Activated naive CD8-positive, alpha-beta T cell treated with anti-CD3 and anti-CD28 coated beads, Interleukin-2, amount 50 U/mL, for 16 hours (primary cell): ENCODE measurements around the gene GPR39.
"Not testable (repeated sequence)": the region's sequence is repeated elsewhere in the genome, so short reads cannot be mapped to it uniquely, and the experiment has no call there.

Source experiments
- DNase-seq: peaks from one replicate; pipeline ENCODE4 v3.0.0-alpha.2; 2020; ENCODE audit warnings: low read depth, low spot score

Gene GPR39

GRCh38 chr2:132489150-132489549, 72.5 kb downstream of the GPR39 start:
- DNase-seq = no peak

GRCh38 chr2:132495881-132496280, 79.3 kb downstream of the GPR39 start:
- no peak for DNase-seq

DNA sequence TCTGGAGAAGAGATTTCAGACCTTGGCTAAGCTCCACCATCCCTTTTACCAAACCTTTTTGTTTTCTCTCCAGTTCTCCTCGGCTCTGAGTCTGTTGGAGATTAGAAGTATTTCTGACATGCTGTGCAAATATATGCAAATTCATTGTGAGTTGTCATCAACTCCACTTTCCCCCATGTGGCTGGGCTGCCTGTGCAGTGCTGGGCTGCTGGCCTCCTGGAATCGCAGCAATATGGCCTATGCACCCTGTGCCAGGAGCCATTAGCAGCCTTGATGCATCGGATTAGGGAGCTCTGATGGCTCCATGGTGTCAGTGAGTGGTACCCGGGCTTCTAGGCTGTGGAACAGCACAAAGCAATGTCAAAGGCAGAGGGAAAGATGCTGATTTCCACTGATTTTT, 80.0 kb downstream of the GPR39 start:
- no peak for DNase-seq

DNA sequence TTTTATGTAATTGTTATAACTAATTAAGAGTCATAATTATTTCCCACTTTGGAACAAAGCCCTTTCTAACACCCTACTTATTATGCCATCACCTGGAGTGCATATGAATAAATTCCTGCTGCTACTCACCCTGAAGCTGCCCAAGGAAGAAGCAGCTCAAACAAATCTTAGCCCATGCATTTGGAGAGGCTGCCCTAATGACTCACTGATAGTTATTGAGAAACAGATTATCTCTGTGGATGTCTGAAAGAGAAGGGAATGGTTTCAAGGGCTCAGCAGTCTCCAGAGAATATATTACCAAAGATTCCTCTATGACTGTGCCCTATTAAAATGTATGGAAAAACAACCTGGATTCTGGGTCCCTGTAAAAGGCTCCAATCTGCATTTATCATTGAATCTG, 81.0 kb downstream of the GPR39 start:
- DNase-seq = no peak

DNA sequence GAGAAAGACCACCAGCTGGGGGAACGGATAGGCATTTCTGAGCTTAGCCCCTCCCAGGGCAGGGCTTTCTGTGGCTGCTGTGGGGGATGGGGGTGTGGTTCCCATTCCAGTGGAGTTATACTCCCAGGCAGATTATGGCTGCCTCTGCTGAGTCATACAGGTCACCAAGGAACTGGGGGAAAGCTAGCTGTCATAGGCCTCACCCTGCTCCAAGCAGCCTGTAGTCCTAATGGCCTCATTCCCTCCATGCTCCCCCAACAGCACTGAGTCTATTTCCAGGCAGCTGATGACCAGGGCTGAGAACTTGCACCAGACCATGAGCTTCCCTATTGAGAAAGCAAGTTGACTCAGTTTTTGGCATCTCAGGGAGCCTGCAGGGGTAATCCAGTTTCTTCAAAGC, 87.1 kb downstream of the GPR39 start:
- DNase-seq = no peak

- no peak for DNase-seq
These were observed 98.4 kb downstream of the GPR39 start for GRCh38 chr2:132515010-132515409.

DNA sequence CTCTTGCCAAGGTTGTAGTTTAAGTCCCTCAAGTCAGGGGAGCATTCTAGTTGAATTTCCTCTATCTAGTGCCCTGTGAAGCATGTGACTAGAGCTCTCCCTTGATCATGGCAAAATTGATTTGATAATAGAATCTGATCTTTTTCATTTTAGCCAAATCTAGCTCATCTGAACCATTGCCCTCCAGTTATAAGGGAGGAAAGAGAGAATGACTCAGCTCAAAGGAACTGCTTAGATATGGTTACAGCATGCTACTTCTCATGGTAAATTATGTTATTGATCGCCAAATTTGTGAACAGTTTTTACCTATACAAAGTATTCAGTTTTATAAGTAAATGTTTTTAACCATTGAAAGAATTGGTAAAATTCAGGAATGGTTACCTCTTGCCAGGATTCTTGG, 100.8 kb downstream of the GPR39 start:
- DNase-seq = no peak

GRCh38 chr2:132518302-132518701, 101.7 kb downstream of the GPR39 start:
- no peak for DNase-seq

DNA sequence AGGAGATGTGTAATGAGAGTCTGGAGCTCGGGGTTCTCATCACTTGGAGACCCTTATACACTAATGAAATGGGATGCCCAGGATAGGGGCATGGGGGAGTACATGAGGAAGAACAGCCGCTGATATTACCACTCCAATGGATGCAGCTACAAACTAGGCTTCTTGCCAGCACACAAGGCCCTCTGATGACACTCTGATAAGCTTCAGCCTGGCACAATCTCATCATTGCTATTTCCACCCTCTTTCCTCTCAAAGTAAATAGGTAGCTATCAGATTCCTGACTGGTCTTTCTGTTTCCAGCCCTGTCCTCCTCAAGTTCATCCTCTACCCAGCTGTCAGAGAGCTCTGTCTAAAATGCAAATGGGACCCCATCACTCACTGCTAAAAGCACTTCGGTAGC, 103.0 kb downstream of the GPR39 start:
- DNase-seq = no peak

- no peak for DNase-seq
These were observed 104.7 kb downstream of the GPR39 start for GRCh38 chr2:132521341-132521740.

DNA sequence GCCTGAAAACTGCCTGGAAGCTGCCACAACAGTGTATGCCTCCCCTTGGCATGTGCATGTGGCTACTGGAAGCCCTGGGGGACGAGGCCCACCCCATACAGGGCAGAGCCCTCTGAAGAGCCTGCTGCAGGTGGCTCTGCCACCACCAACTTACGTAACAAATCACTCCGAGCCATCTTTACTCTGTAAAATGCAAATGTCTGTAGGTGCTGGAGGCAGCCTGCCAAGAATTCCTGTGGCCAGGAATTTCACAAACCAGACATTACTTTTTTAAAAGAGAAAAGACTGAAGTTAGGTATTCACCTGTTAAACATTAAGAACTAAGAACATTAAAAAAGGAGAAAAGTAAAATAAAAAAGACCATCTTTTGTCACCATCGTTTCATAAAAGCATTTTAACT, 106.3 kb downstream of the GPR39 start:
- no peak for DNase-seq

DNA sequence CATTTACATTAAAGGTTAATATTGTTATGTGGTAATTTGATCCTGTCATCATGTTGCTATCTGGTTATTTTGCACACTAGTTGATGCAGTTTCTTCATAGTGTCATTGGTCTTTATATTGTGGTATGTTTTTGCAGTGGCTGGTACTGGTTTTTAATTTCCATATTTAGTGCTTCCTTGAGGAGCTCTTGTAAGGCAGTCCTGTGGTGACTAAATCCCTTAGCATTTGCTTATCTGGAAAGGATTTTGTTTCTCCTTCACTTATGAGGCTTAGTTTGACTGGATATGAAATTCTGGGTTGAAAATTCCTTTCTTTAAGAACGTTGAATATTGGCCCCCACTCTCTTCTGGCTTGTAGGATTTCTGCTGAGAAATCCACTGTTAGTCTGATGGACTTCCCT, 120.5 kb downstream of the GPR39 start:
- DNase-seq = not testable (repeated sequence)

- DNase-seq = no peak
These were observed 121.8 kb downstream of the GPR39 start for GRCh38 chr2:132538331-132538855.

- no peak for DNase-seq
These were observed 123.6 kb downstream of the GPR39 start for GRCh38 chr2:132540166-132540565.

- DNase-seq = no peak
These were observed 126.5 kb downstream of the GPR39 start for GRCh38 chr2:132542953-132543569.

GRCh38 chr2:132544006-132544630, 127.5 kb downstream of the GPR39 start:
- DNase-seq = no peak

GRCh38 chr2:132547090-132547687, 130.6 kb downstream of the GPR39 start:
- no peak for DNase-seq

DNA sequence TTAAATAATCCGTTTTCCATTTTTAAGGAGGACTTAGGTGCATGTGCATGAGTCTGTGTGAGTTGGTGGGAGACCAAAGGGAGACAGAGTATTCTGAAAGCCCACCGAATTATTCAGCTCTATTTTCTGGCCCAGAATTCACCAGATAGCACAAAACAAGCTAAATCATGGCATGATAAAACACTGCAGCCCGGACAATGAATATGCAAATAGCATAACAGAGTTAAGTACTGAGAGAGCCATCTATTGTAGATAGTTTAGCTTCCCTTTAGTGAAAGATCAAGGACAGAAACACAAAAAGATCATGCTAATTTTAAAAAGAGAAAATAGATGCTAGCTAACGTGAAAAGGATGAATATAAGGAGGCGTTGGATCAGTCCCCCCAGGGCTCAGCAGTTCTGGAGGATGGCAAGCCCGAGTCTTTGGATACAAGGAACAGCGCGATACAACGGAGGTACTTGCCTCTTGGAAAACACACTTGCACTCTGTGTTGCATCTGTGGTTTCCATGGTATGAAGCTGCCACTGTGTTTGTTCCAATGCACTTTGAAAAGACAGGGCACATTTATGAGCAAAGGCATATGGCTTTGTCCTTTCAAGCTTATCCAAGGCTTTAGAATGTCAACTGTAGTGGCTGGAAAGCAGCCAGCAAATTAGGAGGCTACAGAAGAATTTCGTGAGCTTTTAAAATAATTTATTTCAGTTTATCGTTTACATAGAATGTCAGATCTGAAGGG, 133.5 kb downstream of the GPR39 start:
- DNase-seq = no peak

- DNase-seq = no peak
These were observed 134.3 kb downstream of the GPR39 start for GRCh38 chr2:132550946-132551345.

GRCh38 chr2:132557694-132558093, 141.1 kb downstream of the GPR39 start:
- DNase-seq = no peak

DNA sequence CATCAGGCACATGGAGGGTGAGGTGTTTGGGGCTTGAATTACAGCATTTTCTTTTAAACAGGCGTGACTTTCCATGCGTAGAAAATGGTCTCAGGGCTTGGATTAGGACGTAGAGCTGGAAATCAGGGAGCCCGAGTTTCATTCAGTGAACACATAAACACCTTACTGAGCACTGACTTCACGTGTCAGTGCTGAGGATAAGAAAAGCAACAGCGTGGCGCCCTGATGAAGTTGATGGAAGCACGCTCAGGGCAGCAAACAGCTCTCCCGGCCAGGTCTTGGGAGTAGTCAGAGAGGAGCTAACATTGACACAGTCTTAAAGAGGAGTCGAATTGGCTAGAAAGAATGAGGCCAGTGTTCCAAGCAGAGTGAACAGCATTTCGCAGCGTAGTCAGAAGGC, 142.7 kb downstream of the GPR39 start:
- no peak for DNase-seq

GRCh38 chr2:132559921-132560320, 143.3 kb downstream of the GPR39 start:
- no peak for DNase-seq
